IMR-90 (cell line): ENCODE results near the gene TTC1. TPM values are rescaled to one million over a fixed set of nuclear protein-coding genes. Genes with fewer than 3 reads are reported as not detected.

Source experiments
- ATAC-seq: fragments of 200-7000 bp; cut with Tn5 transposase; 2 replicates; pipeline ENCODE4 v1.9.1; 2020; ENCODE audit warnings: low read depth, mild to moderate bottlenecking, moderate library complexity
- BruUV-seq: library from RNA; stranded (reverse); fragments of 400-500 nt; replicated peaks from 2 replicates; lab custom pipeline; 2021; lab: Mats Ljungman, UMichigan
- CTCF ChIA-PET: fragments of 300-600 bp; formaldehyde crosslinking; extraction: SDS; loops from one replicate; lab custom pipeline; 2021; ENCODE audit warnings: antibody characterized with exemption; lab: Yijun Ruan, JAX
- POLR2A ChIA-PET: fragments of 300-600 bp; sonication (Branson Sonifier 250); formaldehyde crosslinking; loops from one replicate; lab custom pipeline; 2022; ENCODE audit warnings: antibody characterized with exemption; ENCODE audit not compliant: unreplicated experiment; lab: Charles Lee
- DNase-seq: peaks from one replicate; pipeline ENCODE4 v3.0.0; 2013
- H2AFZ ChIP-seq: replicated peaks from 2 replicates; pipeline ENCODE3; 2013; ENCODE audit warnings: low read length, mild to moderate bottlenecking; ENCODE audit not compliant: poor library complexity
- H2AK5ac ChIP-seq: 2 replicates; pipeline ENCODE4 v1.6.1; 2013; ENCODE audit warnings: low read depth, low read length, inconsistent platforms
- H2AK9ac ChIP-seq: replicated peaks from 2 replicates; pipeline ENCODE3; 2013; ENCODE audit warnings: mild to moderate bottlenecking, low read depth, low read length, moderate library complexity; ENCODE audit not compliant: poor library complexity
- H2BK120ac ChIP-seq: 2 replicates; pipeline ENCODE4 v1.6.1; 2013; ENCODE audit warnings: low read depth, low read length, inconsistent platforms
- H2BK15ac ChIP-seq: 3 replicates; pipeline ENCODE4 v1.6.1; 2013; ENCODE audit warnings: low read depth, low read length, inconsistent platforms
- H2BK20ac ChIP-seq: 2 replicates; pipeline ENCODE4 v1.6.1; 2013; ENCODE audit warnings: low read depth, mild to moderate bottlenecking, inconsistent platforms, low read length, moderate library complexity
- H2BK5ac ChIP-seq: 2 replicates; pipeline ENCODE4 v1.6.1; 2013; ENCODE audit warnings: mild to moderate bottlenecking, low read depth, low read length, inconsistent platforms; ENCODE audit not compliant: poor library complexity, severe bottlenecking
- H3K14ac ChIP-seq: replicated peaks from 2 replicates; pipeline ENCODE4 v1.6.1; 2013; ENCODE audit warnings: low read depth, low read length, inconsistent platforms
- H3K18ac ChIP-seq: 2 replicates; pipeline ENCODE4 v1.6.1; 2013; ENCODE audit warnings: low read depth, low read length, control low read depth
- H3K23ac ChIP-seq: 2 replicates; pipeline ENCODE4 v1.6.1; 2013; ENCODE audit warnings: low read depth, low read length, inconsistent platforms
- H3K27ac ChIP-seq: 2 replicates; pipeline ENCODE4 v1.5.1; 2013; ENCODE audit warnings: mild to moderate bottlenecking, control low read depth, low read length; ENCODE audit not compliant: insufficient read depth
- H3K27me3 ChIP-seq: 2 replicates; pipeline ENCODE4 v1.6.1; 2013; ENCODE audit warnings: low read length; ENCODE audit not compliant: control insufficient read depth, insufficient read depth
- H3K36me3 ChIP-seq: 2 replicates; pipeline ENCODE4 v1.6.1; 2013; ENCODE audit warnings: low read length, mixed read lengths; ENCODE audit not compliant: control insufficient read depth, insufficient read depth
- H3K4ac ChIP-seq: 2 replicates; pipeline ENCODE4 v1.6.1; 2013; ENCODE audit warnings: low read depth, low read length, inconsistent platforms
- H3K4me1 ChIP-seq: 2 replicates; pipeline ENCODE4 v1.6.1; 2013; ENCODE audit warnings: low read length, mixed read lengths; ENCODE audit not compliant: control insufficient read depth, insufficient read depth
- H3K4me2 ChIP-seq: 2 replicates; pipeline ENCODE4 v1.6.1; 2013; ENCODE audit warnings: low read depth, mild to moderate bottlenecking, control low read depth, low read length, moderate library complexity
- H3K4me3 ChIP-seq: 2 replicates; pipeline ENCODE4 v1.5.1; 2013; ENCODE audit warnings: low read depth, mild to moderate bottlenecking, control low read depth, low read length, moderate library complexity; ENCODE audit not compliant: insufficient read depth
- H3K56ac ChIP-seq: 2 replicates; pipeline ENCODE4 v1.6.1; 2013; ENCODE audit warnings: low read length, inconsistent platforms; ENCODE audit not compliant: insufficient read depth; ENCODE audit errors: extremely low read depth
- H3K79me1 ChIP-seq, 2 experiments: 2 replicates each; pipeline ENCODE4 v1.6.1; 2013; ENCODE audit warnings: low read length in 2 of 2, inconsistent platforms in 1 of 2, low read depth in 1 of 2
- H3K9ac ChIP-seq: 2 replicates; pipeline ENCODE4 v1.6.1; 2013; ENCODE audit warnings: low read depth, low read length, control low read depth
- H3K9me1 ChIP-seq: 2 replicates; pipeline ENCODE4 v1.6.1; 2013; ENCODE audit warnings: low read length, inconsistent platforms; ENCODE audit not compliant: insufficient read depth
- H3K9me3 ChIP-seq: 2 replicates; pipeline ENCODE4 v1.6.1; 2013; ENCODE audit warnings: low read length; ENCODE audit not compliant: control insufficient read depth, insufficient read depth
- H4K20me1 ChIP-seq: 2 replicates; pipeline ENCODE4 v1.6.1; 2013; ENCODE audit warnings: low read length, inconsistent platforms; ENCODE audit not compliant: insufficient read depth
- H4K5ac ChIP-seq: 2 replicates; pipeline ENCODE4 v1.6.1; 2013; ENCODE audit warnings: mild to moderate bottlenecking, low read depth, low read length, control low read depth
- H4K8ac ChIP-seq, 2 experiments: 2 replicates each; pipeline ENCODE4 v1.6.1; 2013; ENCODE audit warnings: low read depth in 2 of 2, low read length in 2 of 2, control low read depth in 1 of 2, inconsistent platforms in 1 of 2
- H4K91ac ChIP-seq: 2 replicates; pipeline ENCODE4 v1.6.1; 2013; ENCODE audit warnings: low read depth, low read length, inconsistent platforms; ENCODE audit not compliant: insufficient read depth
- BHLHE40 ChIP-seq: fragments of 150-350 bp; IDR thresholded peaks from 2 replicates; pipeline ENCODE4 v1.6.1; 2016; ENCODE audit warnings: mild to moderate bottlenecking, low read depth, low read length
- CEBPB ChIP-seq: IDR thresholded peaks from 2 replicates; pipeline ENCODE4 v1.6.1; 2012; ENCODE audit warnings: low read depth, low read length, improper control_type of control experiment
- CHD1 ChIP-seq: IDR thresholded peaks from 2 replicates; pipeline ENCODE4 v1.6.1; 2012; ENCODE audit warnings: low read depth, low read length, improper control_type of control experiment
- MAFK ChIP-seq: IDR thresholded peaks from 2 replicates; pipeline ENCODE4 v1.6.1; 2012; ENCODE audit warnings: low read depth, low read length, improper control_type of control experiment
- MAZ ChIP-seq: IDR thresholded peaks from 2 replicates; pipeline ENCODE4 v1.6.1; 2012; ENCODE audit warnings: low read depth, mild to moderate bottlenecking, low read length, improper control_type of control experiment, moderate library complexity, borderline replicate concordance
- MXI1 ChIP-seq: IDR thresholded peaks from 2 replicates; pipeline ENCODE4 v1.6.1; 2012; ENCODE audit warnings: low read depth, mild to moderate bottlenecking, low read length, moderate library complexity, borderline replicate concordance
- NFE2L2 ChIP-seq: fragments of 150-350 bp; IDR thresholded peaks from 2 replicates; pipeline ENCODE4 v1.6.1; 2016; ENCODE audit warnings: low read depth, mild to moderate bottlenecking, low read length
- POLR2A ChIP-seq: IDR thresholded peaks from 2 replicates; pipeline ENCODE4 v1.6.1; 2012; ENCODE audit warnings: mild to moderate bottlenecking, low read depth, low read length
- RCOR1 ChIP-seq: IDR thresholded peaks from 2 replicates; pipeline ENCODE4 v1.6.1; 2012; ENCODE audit warnings: mild to moderate bottlenecking, low read length, improper control_type of control experiment; ENCODE audit not compliant: insufficient replicate concordance
- RFX5 ChIP-seq: IDR thresholded peaks from 2 replicates; pipeline ENCODE4 v1.8.0; 2012; ENCODE audit warnings: low read depth, mild to moderate bottlenecking, low read length, moderate library complexity
- SMC3 ChIP-seq: fragments of 150-350 bp; IDR thresholded peaks from 2 replicates; pipeline ENCODE4 v1.6.1; 2016; ENCODE audit warnings: low read depth, mild to moderate bottlenecking, antibody characterized with exemption, low read length, moderate library complexity
- WGBS, 2 experiments: methylation state at CpG; one replicate each; pipeline versions ENCODE4 v1.1.5 to v1.1.7; 2013; ENCODE audit warnings: missing lambda C conversion rate in 2 of 2; ENCODE audit not compliant: insufficient read length in 1 of 2; ENCODE audit errors: extremely low coverage in 2 of 2; 5-methylcytosine and 5-hydroxymethylcytosine counted together
- dilution Hi-C: fragments of 300-500 bp; cut with HindIII; formaldehyde crosslinking; loops from one replicate; pipeline ENCODE4 v1.14.3; 2018; ENCODE audit warnings: low sequenced_read_pairs; ENCODE audit not compliant: unreplicated experiment
- in situ Hi-C: fragments of 300-500 bp; cut with MboI; formaldehyde crosslinking; loops from 3 replicates; pipeline ENCODE4 v1.14.3; 2019; ENCODE audit warnings: low sequenced_read_pairs, inconsistent platforms, mixed read lengths
- intact Hi-C: fragments of 100-400 bp; cut with micrococcal nuclease; formaldehyde crosslinking; loops from 2 replicates; pipeline ENCODE4 v1.10.0; 2022
- polyA plus RNA-seq, 3 experiments: library from polyadenylated mRNA; depleted of rRNA; stranded (reverse); fragments of >200 nt; gene quantifications; 2 replicates each; pipeline ENCODE4 v1.2.3, GENCODE V29; 2012; ENCODE audit warnings: low replicate concordance in 1 of 3
- total RNA-seq: library from RNA; depleted of rRNA; stranded (reverse); fragments of >200 nt; gene quantifications from 2 replicates; pipeline ENCODE4 v1.2.3, GENCODE V29; 2012
- TF ChIP-seq, protein P1 (sequence below): fragments of 150-350 bp; IDR thresholded peaks from 2 replicates; pipeline ENCODE4 v1.6.1; 2016; ENCODE audit warnings: low read depth, mild to moderate bottlenecking, low read length, moderate library complexity, borderline replicate concordance
- TF ChIP-seq, protein P2 (sequence below): fragments of 150-350 bp; IDR thresholded peaks from 2 replicates; pipeline ENCODE4 v1.6.1; 2017; ENCODE audit warnings: mild to moderate bottlenecking, antibody characterized with exemption, low read length, low read depth
- TF ChIP-seq, protein P3 (sequence below): conservative IDR thresholded peaks from 2 replicates; pipeline ENCODE4 v1.5.1; 2012; ENCODE audit warnings: mild to moderate bottlenecking, low read depth, low read length, improper control_type of control experiment

TTC1 gene
- total and polyA plus RNA-seq, 2 of the 4 experiments (the other 2 are of a cell fraction): 23.1 to 41.1 TPM

DNA sequence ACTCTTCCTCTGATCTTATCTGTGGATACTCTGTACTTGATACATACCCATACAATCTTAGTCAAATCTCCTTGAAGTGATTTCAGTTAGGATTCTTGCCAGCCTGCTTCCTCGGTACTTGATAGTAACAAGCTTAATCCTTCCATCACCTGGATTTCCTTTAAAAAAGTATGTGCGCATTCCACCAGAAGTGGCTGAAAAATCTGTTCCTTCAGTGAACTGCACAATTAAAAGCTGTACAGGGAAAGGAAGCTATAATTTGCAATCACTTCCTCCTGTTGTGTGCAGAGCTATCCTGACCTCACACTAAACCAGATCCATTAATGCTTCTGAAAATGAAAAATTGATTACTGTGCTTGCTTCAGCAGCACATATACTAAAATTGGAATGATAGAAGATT lies 63.0 kb downstream of the TTC1 start:
- no peak for DNase-seq
- Histone ChIP-seq H3K4me3 (no peak overlapping the region), H2AK9ac (no peak overlapping the region), H2BK20ac (no peak overlapping the region), H3K56ac (no peak overlapping the region), H3K23ac (no peak overlapping the region), H2BK5ac (no peak overlapping the region), H2BK120ac (no peak overlapping the region), H3K4me2 (no peak overlapping the region), H4K20me1 (no peaks in the 10 kb centered on the region), H4K8ac (no peak overlapping the region), H3K79me1 (no peaks in the 10 kb centered on the region), H3K9me1 (no peaks in the 10 kb centered on the region), H4K91ac (no peak overlapping the region), H3K4ac (no peak overlapping the region), H3K18ac (no peak overlapping the region), H2AFZ (no peak overlapping the region), H3K27ac (no peak overlapping the region), H3K27me3 (no peaks in the 10 kb centered on the region), H4K5ac (no peak overlapping the region), H3K9me3 (no peaks in the 10 kb centered on the region), H3K36me3 (peaks cover 4% of the 10 kb centered on the region; the same call in 1 of the 2 replicates), H2BK15ac (no peak overlapping the region), H3K4me1 (no peaks in the 10 kb centered on the region), H3K14ac (no peak overlapping the region), H2AK5ac (no peak overlapping the region), H3K9ac (no peak overlapping the region)
- in situ Hi-C loops (no loop called here), intact Hi-C loops (no loop called here), dilution Hi-C loops (no loop called here)
- no TSS peak for BruUV-seq
- CTCF ChIA-PET: no interaction called here
- no peak for ATAC-seq
- POLR2A ChIA-PET: no interaction called here
- WGBS, 2 experiments: no CpG with 5 or more reads among the region's 2 CpGs
- TF ChIP-seq BHLHE40 (no peak), MAFK (no peak), CHD1 (no peak), RFX5 (no peak), RCOR1 (no peak), SMC3 (no peak), MAZ (no peak), POLR2A (no peak), NFE2L2 (no peak), CEBPB (no peak), MXI1 (no peak)
- TF ChIP-seq, protein P1, sequence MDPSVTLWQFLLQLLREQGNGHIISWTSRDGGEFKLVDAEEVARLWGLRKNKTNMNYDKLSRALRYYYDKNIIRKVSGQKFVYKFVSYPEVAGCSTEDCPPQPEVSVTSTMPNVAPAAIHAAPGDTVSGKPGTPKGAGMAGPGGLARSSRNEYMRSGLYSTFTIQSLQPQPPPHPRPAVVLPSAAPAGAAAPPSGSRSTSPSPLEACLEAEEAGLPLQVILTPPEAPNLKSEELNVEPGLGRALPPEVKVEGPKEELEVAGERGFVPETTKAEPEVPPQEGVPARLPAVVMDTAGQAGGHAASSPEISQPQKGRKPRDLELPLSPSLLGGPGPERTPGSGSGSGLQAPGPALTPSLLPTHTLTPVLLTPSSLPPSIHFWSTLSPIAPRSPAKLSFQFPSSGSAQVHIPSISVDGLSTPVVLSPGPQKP: no peak
- TF ChIP-seq, protein P2, sequence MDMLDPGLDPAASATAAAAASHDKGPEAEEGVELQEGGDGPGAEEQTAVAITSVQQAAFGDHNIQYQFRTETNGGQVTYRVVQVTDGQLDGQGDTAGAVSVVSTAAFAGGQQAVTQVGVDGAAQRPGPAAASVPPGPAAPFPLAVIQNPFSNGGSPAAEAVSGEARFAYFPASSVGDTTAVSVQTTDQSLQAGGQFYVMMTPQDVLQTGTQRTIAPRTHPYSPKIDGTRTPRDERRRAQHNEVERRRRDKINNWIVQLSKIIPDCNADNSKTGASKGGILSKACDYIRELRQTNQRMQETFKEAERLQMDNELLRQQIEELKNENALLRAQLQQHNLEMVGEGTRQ: no peak
- TF ChIP-seq, protein P3, sequence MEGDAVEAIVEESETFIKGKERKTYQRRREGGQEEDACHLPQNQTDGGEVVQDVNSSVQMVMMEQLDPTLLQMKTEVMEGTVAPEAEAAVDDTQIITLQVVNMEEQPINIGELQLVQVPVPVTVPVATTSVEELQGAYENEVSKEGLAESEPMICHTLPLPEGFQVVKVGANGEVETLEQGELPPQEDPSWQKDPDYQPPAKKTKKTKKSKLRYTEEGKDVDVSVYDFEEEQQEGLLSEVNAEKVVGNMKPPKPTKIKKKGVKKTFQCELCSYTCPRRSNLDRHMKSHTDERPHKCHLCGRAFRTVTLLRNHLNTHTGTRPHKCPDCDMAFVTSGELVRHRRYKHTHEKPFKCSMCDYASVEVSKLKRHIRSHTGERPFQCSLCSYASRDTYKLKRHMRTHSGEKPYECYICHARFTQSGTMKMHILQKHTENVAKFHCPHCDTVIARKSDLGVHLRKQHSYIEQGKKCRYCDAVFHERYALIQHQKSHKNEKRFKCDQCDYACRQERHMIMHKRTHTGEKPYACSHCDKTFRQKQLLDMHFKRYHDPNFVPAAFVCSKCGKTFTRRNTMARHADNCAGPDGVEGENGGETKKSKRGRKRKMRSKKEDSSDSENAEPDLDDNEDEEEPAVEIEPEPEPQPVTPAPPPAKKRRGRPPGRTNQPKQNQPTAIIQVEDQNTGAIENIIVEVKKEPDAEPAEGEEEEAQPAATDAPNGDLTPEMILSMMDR: no peak
